ENCODE results near the gene ARMC3.

GRCh38 chr10:23047201-23048050 lies 119.6 kb downstream of the ARMC3 start:
- no peak for TF ChIP-seq POLR2AphosphoS5 (IDR thresholded peaks at IDR 0.05; ENCODE audit: borderline replicate concordance, low read depth, low read length)
- TF ChIP-seq FOXP2 (optimal IDR thresholded peaks at IDR 0.05; ENCODE audit: control extremely low read depth, extremely low read length, insufficient read depth), result no peak
- no peak for TF ChIP-seq EZH2 (IDR thresholded peaks at IDR 0.05)
